Prostate gland (tissue), 2 donors: Measurements from ENCODE around the gene SLC27A1. TPM values are rescaled to one million over a fixed set of nuclear protein-coding genes. Genes with fewer than 3 reads are reported as not detected.

Experiments used
- DNase-seq: peaks from one replicate; pipeline ENCODE4 v3.0.0-alpha.2; 2019; ENCODE audit warnings: low spot score
- H3K27ac ChIP-seq, 2 donors: fragments of 200-600 bp; sonication (generic); 2 replicates each; pipeline ENCODE4 v1.5.1; 2017 to 2019
- H3K27me3 ChIP-seq: fragments of 200-600 bp; sonication (generic); replicated peaks from 2 replicates; pipeline ENCODE4 v1.5.1; 2019; ENCODE audit not compliant: insufficient read depth
- H3K36me3 ChIP-seq, 2 donors: fragments of 200-600 bp; sonication (generic); 1 replicate in 1 of 2; 2 replicates in 1 of 2; pipeline versions ENCODE4 v1.5.1 to v1.8.1; 2017 to 2019
- H3K4me1 ChIP-seq: fragments of 200-600 bp; sonication (generic); replicated peaks from 2 replicates; pipeline ENCODE4 v1.5.1; 2019
- H3K4me3 ChIP-seq, 2 donors: fragments of 200-600 bp; sonication (generic); 2 replicates each; pipeline ENCODE4 v1.5.1; 2017 to 2019
- H3K9me3 ChIP-seq: fragments of 200-600 bp; sonication (generic); 2 replicates; pipeline ENCODE4 v1.5.1; 2017
- POLR2A ChIP-seq: fragments of 450-650 bp; IDR thresholded peaks from one replicate; pipeline ENCODE4 v1.6.1; 2016; ENCODE audit warnings: antibody characterized with exemption, mild to moderate bottlenecking
- POLR2AphosphoS5 ChIP-seq: sonication (generic); formaldehyde crosslinking; IDR thresholded peaks from one replicate; pipeline ENCODE4 v1.6.1; 2017; ENCODE audit warnings: antibody characterized with exemption
- WGBS: methylation state at CpG from one replicate; pipeline ENCODE4 v1.1.5; 2018; 5-methylcytosine and 5-hydroxymethylcytosine counted together
- intact Hi-C: fragments of 100-400 bp; cut with DNase I; formaldehyde crosslinking; loops from one replicate; pipeline ENCODE4 v1.14.2; 2022
- total RNA-seq, 2 donors: library from RNA; depleted of rRNA; stranded (reverse); fragments of >200 nt; gene quantifications; one replicate each; pipeline ENCODE4 v1.1.0, GENCODE V29; 2016
- TF ChIP-seq, protein P1 (sequence below), 4 experiments: fragments of 200-600 bp in 2 of 4; fragments of 450-650 bp in 2 of 4; sonication (generic) in 2 of 4; IDR thresholded peaks; 1 replicate in 3 of 4; 2 replicates in 1 of 4; pipeline ENCODE4 v1.5.1; 2016 to 2019; ENCODE audit warnings: antibody characterized with exemption in 4 of 4, mild to moderate bottlenecking in 2 of 4, moderate library complexity in 2 of 4

Gene SLC27A1
- total RNA-seq, 2 donors from 2014 or later = 73.3 to 78.7 TPM

DNA sequence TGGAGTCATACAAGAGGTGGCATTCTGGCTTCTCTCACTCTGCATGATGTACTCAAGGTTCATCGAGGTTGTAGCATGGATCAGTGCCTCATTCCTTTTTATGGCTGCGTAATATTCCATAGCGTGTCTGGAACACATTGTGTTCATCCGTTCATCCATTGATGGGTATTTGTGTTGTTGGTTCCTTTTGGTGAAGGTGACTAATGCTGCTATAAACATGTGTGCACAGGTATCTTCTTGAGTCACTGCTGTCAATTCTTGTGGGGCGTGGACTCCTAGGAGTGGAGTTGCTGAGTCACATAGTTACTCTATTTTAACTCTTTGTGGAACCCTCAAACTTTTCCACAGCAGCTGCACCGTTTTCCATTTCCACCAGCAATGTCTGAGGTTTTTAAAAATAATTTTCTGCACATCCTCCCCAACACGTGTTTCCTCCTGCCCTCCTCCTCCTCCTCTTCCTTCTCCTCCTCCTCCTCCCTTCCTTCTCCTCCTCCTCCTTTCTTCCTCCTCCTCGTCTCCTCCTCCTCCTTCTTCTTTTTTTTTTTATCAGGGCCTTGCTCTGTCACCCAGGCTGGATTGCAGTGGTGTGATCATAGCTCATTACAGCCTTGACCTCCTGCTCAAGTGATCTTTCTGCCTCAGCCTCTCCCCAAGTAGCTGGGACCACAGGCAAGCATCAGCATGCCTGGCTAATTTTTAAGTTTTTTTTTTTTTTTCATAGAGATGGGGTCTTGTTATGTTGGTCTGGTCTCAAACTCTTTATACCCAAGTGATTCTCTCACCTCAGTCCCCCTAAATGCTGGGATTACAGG, 19.9 kb upstream of the SLC27A1 start:
- intact Hi-C loops = no loop called here
- no peak for DNase-seq
- WGBS = 55% methylated on average over 8 of the region's 8 CpGs
- H3K4me3 ChIP-seq = no peak overlapping the region
- peaks cover 4% of the 10 kb centered on the region for H3K27me3 ChIP-seq
- TF ChIP-seq POLR2AphosphoS5 (no peak), POLR2A (no peak)
- TF ChIP-seq, protein P1, sequence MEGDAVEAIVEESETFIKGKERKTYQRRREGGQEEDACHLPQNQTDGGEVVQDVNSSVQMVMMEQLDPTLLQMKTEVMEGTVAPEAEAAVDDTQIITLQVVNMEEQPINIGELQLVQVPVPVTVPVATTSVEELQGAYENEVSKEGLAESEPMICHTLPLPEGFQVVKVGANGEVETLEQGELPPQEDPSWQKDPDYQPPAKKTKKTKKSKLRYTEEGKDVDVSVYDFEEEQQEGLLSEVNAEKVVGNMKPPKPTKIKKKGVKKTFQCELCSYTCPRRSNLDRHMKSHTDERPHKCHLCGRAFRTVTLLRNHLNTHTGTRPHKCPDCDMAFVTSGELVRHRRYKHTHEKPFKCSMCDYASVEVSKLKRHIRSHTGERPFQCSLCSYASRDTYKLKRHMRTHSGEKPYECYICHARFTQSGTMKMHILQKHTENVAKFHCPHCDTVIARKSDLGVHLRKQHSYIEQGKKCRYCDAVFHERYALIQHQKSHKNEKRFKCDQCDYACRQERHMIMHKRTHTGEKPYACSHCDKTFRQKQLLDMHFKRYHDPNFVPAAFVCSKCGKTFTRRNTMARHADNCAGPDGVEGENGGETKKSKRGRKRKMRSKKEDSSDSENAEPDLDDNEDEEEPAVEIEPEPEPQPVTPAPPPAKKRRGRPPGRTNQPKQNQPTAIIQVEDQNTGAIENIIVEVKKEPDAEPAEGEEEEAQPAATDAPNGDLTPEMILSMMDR (IDR thresholded peaks at IDR 0.05) = no peak
- H3K9me3 ChIP-seq = no peaks in the 10 kb centered on the region
- no peaks in the 10 kb centered on the region for H3K4me1 ChIP-seq
- no peaks in the 10 kb centered on the region for H3K36me3 ChIP-seq
- no peak overlapping the region for H3K27ac ChIP-seq

DNA sequence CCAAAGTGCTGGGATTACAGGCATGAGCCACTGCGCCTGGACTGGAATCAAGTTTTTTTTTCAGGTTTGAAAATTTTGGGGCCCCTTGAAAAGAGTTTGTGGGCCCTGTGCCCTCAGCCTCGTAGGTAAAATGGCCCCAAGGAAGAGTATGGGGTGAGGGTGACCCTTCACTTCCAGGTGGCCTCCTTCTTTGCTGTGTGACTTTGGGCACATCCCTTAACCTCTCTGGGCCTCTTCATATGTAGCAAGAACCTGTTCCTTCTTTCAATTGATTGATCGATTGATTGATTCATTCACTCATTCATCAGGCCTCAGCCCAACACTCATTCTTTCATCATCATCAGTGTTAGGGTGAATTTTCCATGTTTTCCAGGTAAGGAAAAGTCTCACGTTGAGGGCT, 18.5 kb upstream of the SLC27A1 start:
- TF ChIP-seq, protein P1 (IDR thresholded peaks at IDR 0.05) = no peak
- TF ChIP-seq POLR2AphosphoS5 (no peak), POLR2A (no peak)
- H3K36me3 ChIP-seq = no peaks in the 10 kb centered on the region
- no peaks in the 10 kb centered on the region for H3K9me3 ChIP-seq
- DNase-seq = no peak
- H3K4me1 ChIP-seq = no peaks in the 10 kb centered on the region
- WGBS = 90% methylated on average over 4 of the region's 4 CpGs
- intact Hi-C loops = no loop called here
- H3K27me3 ChIP-seq = peaks cover 6% of the 10 kb centered on the region
- H3K4me3 ChIP-seq = no peak overlapping the region
- no peak overlapping the region for H3K27ac ChIP-seq

DNA sequence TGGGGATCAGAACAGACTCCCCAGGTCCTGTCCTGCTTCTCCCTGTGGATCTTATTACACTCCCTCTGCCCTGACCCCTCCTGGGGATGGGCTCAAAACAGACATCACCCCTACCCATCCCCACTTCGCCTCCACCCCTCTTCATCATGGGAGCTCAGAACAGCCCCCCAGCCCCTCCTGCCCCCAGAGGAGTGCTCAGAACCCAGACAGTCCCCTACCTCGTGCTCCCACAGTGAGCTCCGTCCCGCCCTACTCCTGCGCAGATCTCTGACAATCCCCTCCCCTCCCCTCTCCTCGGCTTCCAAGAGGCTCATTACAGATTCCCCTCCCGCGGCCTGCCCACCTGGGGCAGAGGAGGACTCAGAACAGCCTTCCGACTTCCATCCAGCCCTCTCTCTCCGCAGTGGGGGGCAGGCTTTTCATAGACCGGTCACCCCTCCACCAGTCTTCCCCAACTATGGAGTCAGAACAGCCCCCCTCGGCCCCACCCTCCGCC, 15.7 kb upstream of the SLC27A1 start:
- 14% methylated on average over 11 of the region's 13 CpGs for WGBS
- intact Hi-C loops = no loop called here
- Histone ChIP-seq H3K4me3 (no peak overlapping the region), H3K4me1 (no peaks in the 10 kb centered on the region), H3K36me3 (no peaks in the 10 kb centered on the region), H3K27ac (no peak overlapping the region), H3K9me3 (no peaks in the 10 kb centered on the region), H3K27me3 (peaks cover 6% of the 10 kb centered on the region)
- no peak for DNase-seq
- TF ChIP-seq, protein P1 (IDR thresholded peaks at IDR 0.05) = no peak
- TF ChIP-seq POLR2AphosphoS5 (no peak), POLR2A (no peak)

DNA sequence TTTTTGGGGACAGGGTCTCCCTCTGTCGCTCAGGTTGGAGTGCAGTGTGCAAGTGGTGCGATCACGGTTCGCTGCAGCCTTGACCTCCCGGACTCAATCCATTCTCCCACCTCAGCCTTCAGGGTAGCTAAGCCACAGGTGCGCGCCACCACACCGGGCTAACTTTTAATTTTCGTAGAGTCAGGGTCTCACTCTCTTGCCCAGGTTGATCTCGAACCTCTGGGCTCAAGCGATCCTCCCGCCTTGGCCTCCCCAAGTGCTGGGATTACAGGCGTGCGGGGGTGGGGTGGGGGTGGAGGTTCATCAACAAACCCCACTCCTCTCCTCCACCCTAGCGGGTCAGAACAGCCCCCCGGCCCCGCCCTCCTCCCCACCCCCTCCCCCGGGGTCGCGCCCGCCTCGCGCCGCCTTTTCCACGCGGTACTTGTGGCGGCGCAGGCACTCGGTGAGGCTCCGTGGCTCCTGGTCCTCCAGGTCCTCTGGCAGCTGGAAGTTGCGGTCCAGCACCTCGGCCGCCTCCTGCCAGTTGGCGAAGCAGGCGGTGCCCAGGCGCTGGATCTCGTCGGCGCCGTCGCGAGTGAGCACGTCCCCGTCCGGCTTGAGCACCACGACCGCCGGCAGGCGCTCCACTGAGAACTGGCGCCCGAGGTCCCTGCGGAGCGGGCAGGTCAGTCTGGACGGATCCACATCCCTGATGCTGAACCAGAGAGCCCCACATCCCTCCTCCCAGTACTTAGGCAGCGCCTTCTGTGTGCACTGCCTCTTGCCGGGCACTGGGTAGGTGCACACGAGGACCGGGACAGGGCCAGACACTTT, 14.8 kb upstream of the SLC27A1 start:
- DNase-seq = no peak

More for the DNA sequence above, 14.8 kb upstream of the SLC27A1 start:
- H3K27ac ChIP-seq = no peak overlapping the region
- intact Hi-C loops = no loop called here
- WGBS = 18% methylated on average over 55 of the region's 58 CpGs
- no peaks in the 10 kb centered on the region for H3K36me3 ChIP-seq
- H3K4me1 ChIP-seq = no peaks in the 10 kb centered on the region
- TF ChIP-seq POLR2AphosphoS5 (no peak), POLR2A (no peak)
- TF ChIP-seq, protein P1 (IDR thresholded peaks at IDR 0.05) = no peak
- H3K9me3 ChIP-seq = no peaks in the 10 kb centered on the region
- H3K27me3 ChIP-seq = peaks cover 6% of the 10 kb centered on the region
- no peak overlapping the region for H3K4me3 ChIP-seq
